IMR-90 (cell line): ENCODE data around the gene PRAMEF17. TPM values are rescaled to one million over a fixed set of nuclear protein-coding genes. Genes with fewer than 3 reads are reported as not detected.

ENCODE experiments used
- ATAC-seq: fragments of 200-7000 bp; cut with Tn5 transposase; 2 replicates; pipeline ENCODE4 v1.9.1; 2020; ENCODE audit warnings: low read depth, mild to moderate bottlenecking, moderate library complexity
- BruUV-seq: library from RNA; stranded (reverse); fragments of 400-500 nt; replicated peaks from 2 replicates; lab custom pipeline; 2021; lab: Mats Ljungman, UMichigan
- CTCF ChIA-PET: fragments of 300-600 bp; formaldehyde crosslinking; extraction: SDS; loops from one replicate; lab custom pipeline; 2021; ENCODE audit warnings: antibody characterized with exemption; lab: Yijun Ruan, JAX
- POLR2A ChIA-PET: fragments of 300-600 bp; sonication (Branson Sonifier 250); formaldehyde crosslinking; loops from one replicate; lab custom pipeline; 2022; ENCODE audit warnings: antibody characterized with exemption; ENCODE audit not compliant: unreplicated experiment; lab: Charles Lee
- DNase-seq: peaks from one replicate; pipeline ENCODE4 v3.0.0; 2013
- H2AFZ ChIP-seq: replicated peaks from 2 replicates; pipeline ENCODE3; 2013; ENCODE audit warnings: low read length, mild to moderate bottlenecking; ENCODE audit not compliant: poor library complexity
- H2AK5ac ChIP-seq: 2 replicates; pipeline ENCODE4 v1.6.1; 2013; ENCODE audit warnings: low read depth, low read length, inconsistent platforms
- H2AK9ac ChIP-seq: replicated peaks from 2 replicates; pipeline ENCODE3; 2013; ENCODE audit warnings: mild to moderate bottlenecking, low read depth, low read length, moderate library complexity; ENCODE audit not compliant: poor library complexity
- H2BK120ac ChIP-seq: 2 replicates; pipeline ENCODE4 v1.6.1; 2013; ENCODE audit warnings: low read depth, low read length, inconsistent platforms
- H2BK15ac ChIP-seq: 3 replicates; pipeline ENCODE4 v1.6.1; 2013; ENCODE audit warnings: low read depth, low read length, inconsistent platforms
- H2BK20ac ChIP-seq: 2 replicates; pipeline ENCODE4 v1.6.1; 2013; ENCODE audit warnings: low read depth, mild to moderate bottlenecking, inconsistent platforms, low read length, moderate library complexity
- H2BK5ac ChIP-seq: 2 replicates; pipeline ENCODE4 v1.6.1; 2013; ENCODE audit warnings: mild to moderate bottlenecking, low read depth, low read length, inconsistent platforms; ENCODE audit not compliant: poor library complexity, severe bottlenecking
- H3K14ac ChIP-seq: replicated peaks from 2 replicates; pipeline ENCODE4 v1.6.1; 2013; ENCODE audit warnings: low read depth, low read length, inconsistent platforms
- H3K18ac ChIP-seq: 2 replicates; pipeline ENCODE4 v1.6.1; 2013; ENCODE audit warnings: low read depth, low read length, control low read depth
- H3K23ac ChIP-seq: 2 replicates; pipeline ENCODE4 v1.6.1; 2013; ENCODE audit warnings: low read depth, low read length, inconsistent platforms
- H3K27ac ChIP-seq: 2 replicates; pipeline ENCODE4 v1.5.1; 2013; ENCODE audit warnings: mild to moderate bottlenecking, control low read depth, low read length; ENCODE audit not compliant: insufficient read depth
- H3K27me3 ChIP-seq: 2 replicates; pipeline ENCODE4 v1.6.1; 2013; ENCODE audit warnings: low read length; ENCODE audit not compliant: control insufficient read depth, insufficient read depth
- H3K36me3 ChIP-seq: 2 replicates; pipeline ENCODE4 v1.6.1; 2013; ENCODE audit warnings: low read length, mixed read lengths; ENCODE audit not compliant: control insufficient read depth, insufficient read depth
- H3K4ac ChIP-seq: 2 replicates; pipeline ENCODE4 v1.6.1; 2013; ENCODE audit warnings: low read depth, low read length, inconsistent platforms
- H3K4me1 ChIP-seq: 2 replicates; pipeline ENCODE4 v1.6.1; 2013; ENCODE audit warnings: low read length, mixed read lengths; ENCODE audit not compliant: control insufficient read depth, insufficient read depth
- H3K4me2 ChIP-seq: 2 replicates; pipeline ENCODE4 v1.6.1; 2013; ENCODE audit warnings: low read depth, mild to moderate bottlenecking, control low read depth, low read length, moderate library complexity
- H3K4me3 ChIP-seq: 2 replicates; pipeline ENCODE4 v1.5.1; 2013; ENCODE audit warnings: low read depth, mild to moderate bottlenecking, control low read depth, low read length, moderate library complexity; ENCODE audit not compliant: insufficient read depth
- H3K56ac ChIP-seq: 2 replicates; pipeline ENCODE4 v1.6.1; 2013; ENCODE audit warnings: low read length, inconsistent platforms; ENCODE audit not compliant: insufficient read depth; ENCODE audit errors: extremely low read depth
- H3K79me1 ChIP-seq, 2 experiments: 2 replicates each; pipeline ENCODE4 v1.6.1; 2013; ENCODE audit warnings: low read length in 2 of 2, inconsistent platforms in 1 of 2, low read depth in 1 of 2
- H3K9ac ChIP-seq: 2 replicates; pipeline ENCODE4 v1.6.1; 2013; ENCODE audit warnings: low read depth, low read length, control low read depth
- H3K9me1 ChIP-seq: 2 replicates; pipeline ENCODE4 v1.6.1; 2013; ENCODE audit warnings: low read length, inconsistent platforms; ENCODE audit not compliant: insufficient read depth
- H3K9me3 ChIP-seq: 2 replicates; pipeline ENCODE4 v1.6.1; 2013; ENCODE audit warnings: low read length; ENCODE audit not compliant: control insufficient read depth, insufficient read depth
- H4K20me1 ChIP-seq: 2 replicates; pipeline ENCODE4 v1.6.1; 2013; ENCODE audit warnings: low read length, inconsistent platforms; ENCODE audit not compliant: insufficient read depth
- H4K5ac ChIP-seq: 2 replicates; pipeline ENCODE4 v1.6.1; 2013; ENCODE audit warnings: mild to moderate bottlenecking, low read depth, low read length, control low read depth
- H4K8ac ChIP-seq, 2 experiments: 2 replicates each; pipeline ENCODE4 v1.6.1; 2013; ENCODE audit warnings: low read depth in 2 of 2, low read length in 2 of 2, control low read depth in 1 of 2, inconsistent platforms in 1 of 2
- H4K91ac ChIP-seq: 2 replicates; pipeline ENCODE4 v1.6.1; 2013; ENCODE audit warnings: low read depth, low read length, inconsistent platforms; ENCODE audit not compliant: insufficient read depth
- BHLHE40 ChIP-seq: fragments of 150-350 bp; IDR thresholded peaks from 2 replicates; pipeline ENCODE4 v1.6.1; 2016; ENCODE audit warnings: mild to moderate bottlenecking, low read depth, low read length
- CEBPB ChIP-seq: IDR thresholded peaks from 2 replicates; pipeline ENCODE4 v1.6.1; 2012; ENCODE audit warnings: low read depth, low read length, improper control_type of control experiment
- CHD1 ChIP-seq: IDR thresholded peaks from 2 replicates; pipeline ENCODE4 v1.6.1; 2012; ENCODE audit warnings: low read depth, low read length, improper control_type of control experiment
- FOS ChIP-seq: fragments of 150-350 bp; IDR thresholded peaks from 2 replicates; pipeline ENCODE4 v1.6.1; 2016; ENCODE audit warnings: low read depth, low read length
- MAFK ChIP-seq: IDR thresholded peaks from 2 replicates; pipeline ENCODE4 v1.6.1; 2012; ENCODE audit warnings: low read depth, low read length, improper control_type of control experiment
- MAZ ChIP-seq: IDR thresholded peaks from 2 replicates; pipeline ENCODE4 v1.6.1; 2012; ENCODE audit warnings: low read depth, mild to moderate bottlenecking, low read length, improper control_type of control experiment, moderate library complexity, borderline replicate concordance
- MXI1 ChIP-seq: IDR thresholded peaks from 2 replicates; pipeline ENCODE4 v1.6.1; 2012; ENCODE audit warnings: low read depth, mild to moderate bottlenecking, low read length, moderate library complexity, borderline replicate concordance
- NFE2L2 ChIP-seq: fragments of 150-350 bp; IDR thresholded peaks from 2 replicates; pipeline ENCODE4 v1.6.1; 2016; ENCODE audit warnings: low read depth, mild to moderate bottlenecking, low read length
- POLR2A ChIP-seq: IDR thresholded peaks from 2 replicates; pipeline ENCODE4 v1.6.1; 2012; ENCODE audit warnings: mild to moderate bottlenecking, low read depth, low read length
- RAD21 ChIP-seq: IDR thresholded peaks from 2 replicates; pipeline ENCODE4 v1.6.1; 2012; ENCODE audit warnings: low read length, improper control_type of control experiment
- RCOR1 ChIP-seq: IDR thresholded peaks from 2 replicates; pipeline ENCODE4 v1.6.1; 2012; ENCODE audit warnings: mild to moderate bottlenecking, low read length, improper control_type of control experiment; ENCODE audit not compliant: insufficient replicate concordance
- RFX5 ChIP-seq: IDR thresholded peaks from 2 replicates; pipeline ENCODE4 v1.8.0; 2012; ENCODE audit warnings: low read depth, mild to moderate bottlenecking, low read length, moderate library complexity
- SMC3 ChIP-seq: fragments of 150-350 bp; IDR thresholded peaks from 2 replicates; pipeline ENCODE4 v1.6.1; 2016; ENCODE audit warnings: low read depth, mild to moderate bottlenecking, antibody characterized with exemption, low read length, moderate library complexity
- WGBS, 2 experiments: methylation state at CpG; one replicate each; pipeline versions ENCODE4 v1.1.5 to v1.1.7; 2013; ENCODE audit warnings: missing lambda C conversion rate in 2 of 2; ENCODE audit not compliant: insufficient read length in 1 of 2; ENCODE audit errors: extremely low coverage in 2 of 2; 5-methylcytosine and 5-hydroxymethylcytosine counted together
- dilution Hi-C: fragments of 300-500 bp; cut with HindIII; formaldehyde crosslinking; loops from one replicate; pipeline ENCODE4 v1.14.3; 2018; ENCODE audit warnings: low sequenced_read_pairs; ENCODE audit not compliant: unreplicated experiment
- in situ Hi-C: fragments of 300-500 bp; cut with MboI; formaldehyde crosslinking; loops from 3 replicates; pipeline ENCODE4 v1.14.3; 2019; ENCODE audit warnings: low sequenced_read_pairs, inconsistent platforms, mixed read lengths
- intact Hi-C: fragments of 100-400 bp; cut with micrococcal nuclease; formaldehyde crosslinking; loops from 2 replicates; pipeline ENCODE4 v1.10.0; 2022
- polyA plus RNA-seq, 3 experiments: library from polyadenylated mRNA; depleted of rRNA; stranded (reverse); fragments of >200 nt; gene quantifications; 2 replicates each; pipeline ENCODE4 v1.2.3, GENCODE V29; 2012; ENCODE audit warnings: low replicate concordance in 1 of 3
- total RNA-seq: library from RNA; depleted of rRNA; stranded (reverse); fragments of >200 nt; gene quantifications from 2 replicates; pipeline ENCODE4 v1.2.3, GENCODE V29; 2012
- TF ChIP-seq, protein P1 (sequence below): conservative IDR thresholded peaks from 2 replicates; pipeline ENCODE4 v1.5.1; 2012; ENCODE audit warnings: mild to moderate bottlenecking, low read depth, low read length, improper control_type of control experiment
- TF ChIP-seq, protein P2 (sequence below): fragments of 150-350 bp; IDR thresholded peaks from 2 replicates; pipeline ENCODE4 v1.6.1; 2016; ENCODE audit warnings: low read depth, mild to moderate bottlenecking, low read length, moderate library complexity, borderline replicate concordance
- TF ChIP-seq, protein P3 (sequence below): fragments of 150-350 bp; IDR thresholded peaks from 2 replicates; pipeline ENCODE4 v1.6.1; 2017; ENCODE audit warnings: mild to moderate bottlenecking, antibody characterized with exemption, low read length, low read depth

Gene PRAMEF17
- total and polyA plus RNA-seq, 2 of the 4 experiments (the other 2 are of a cell fraction): not detected

DNA sequence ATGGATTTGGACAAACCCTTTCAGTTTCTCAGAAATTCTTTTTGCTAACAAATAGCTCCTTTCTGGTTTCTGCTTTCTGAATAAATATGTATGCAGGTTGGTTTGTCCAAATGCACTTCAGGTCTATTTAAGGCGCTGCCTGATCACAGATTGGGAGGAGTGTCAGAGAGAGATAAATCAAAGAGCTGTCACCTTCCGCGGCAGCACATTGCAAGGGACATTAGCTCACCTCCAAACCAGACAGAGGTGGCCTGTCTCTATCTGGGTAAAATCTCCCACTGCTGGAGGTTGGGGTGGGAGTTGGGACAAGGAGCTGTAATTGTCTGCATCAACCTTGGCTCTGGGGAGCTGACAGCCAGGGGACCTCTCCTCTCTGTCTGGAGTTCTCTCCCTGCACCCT lies 46.0 kb downstream of the PRAMEF17 start:
- H2AFZ ChIP-seq: no peak overlapping the region
- H2BK120ac ChIP-seq: no peak overlapping the region
- H3K4me3 ChIP-seq: no peak overlapping the region
- BruUV-seq: no TSS peak
- no peak overlapping the region for H3K27ac ChIP-seq
- H4K91ac ChIP-seq: no peak overlapping the region
- no peaks in the 10 kb centered on the region for H4K20me1 ChIP-seq
- no peak overlapping the region for H3K4ac ChIP-seq
- TF ChIP-seq POLR2A: no peak
- no peak for TF ChIP-seq RCOR1
- no peak for TF ChIP-seq BHLHE40
- no peak for TF ChIP-seq RFX5
- no peak for TF ChIP-seq CHD1
- TF ChIP-seq, protein P1, sequence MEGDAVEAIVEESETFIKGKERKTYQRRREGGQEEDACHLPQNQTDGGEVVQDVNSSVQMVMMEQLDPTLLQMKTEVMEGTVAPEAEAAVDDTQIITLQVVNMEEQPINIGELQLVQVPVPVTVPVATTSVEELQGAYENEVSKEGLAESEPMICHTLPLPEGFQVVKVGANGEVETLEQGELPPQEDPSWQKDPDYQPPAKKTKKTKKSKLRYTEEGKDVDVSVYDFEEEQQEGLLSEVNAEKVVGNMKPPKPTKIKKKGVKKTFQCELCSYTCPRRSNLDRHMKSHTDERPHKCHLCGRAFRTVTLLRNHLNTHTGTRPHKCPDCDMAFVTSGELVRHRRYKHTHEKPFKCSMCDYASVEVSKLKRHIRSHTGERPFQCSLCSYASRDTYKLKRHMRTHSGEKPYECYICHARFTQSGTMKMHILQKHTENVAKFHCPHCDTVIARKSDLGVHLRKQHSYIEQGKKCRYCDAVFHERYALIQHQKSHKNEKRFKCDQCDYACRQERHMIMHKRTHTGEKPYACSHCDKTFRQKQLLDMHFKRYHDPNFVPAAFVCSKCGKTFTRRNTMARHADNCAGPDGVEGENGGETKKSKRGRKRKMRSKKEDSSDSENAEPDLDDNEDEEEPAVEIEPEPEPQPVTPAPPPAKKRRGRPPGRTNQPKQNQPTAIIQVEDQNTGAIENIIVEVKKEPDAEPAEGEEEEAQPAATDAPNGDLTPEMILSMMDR: no peak
- TF ChIP-seq MXI1: no peak
- no peak for TF ChIP-seq CEBPB
- TF ChIP-seq, protein P2, sequence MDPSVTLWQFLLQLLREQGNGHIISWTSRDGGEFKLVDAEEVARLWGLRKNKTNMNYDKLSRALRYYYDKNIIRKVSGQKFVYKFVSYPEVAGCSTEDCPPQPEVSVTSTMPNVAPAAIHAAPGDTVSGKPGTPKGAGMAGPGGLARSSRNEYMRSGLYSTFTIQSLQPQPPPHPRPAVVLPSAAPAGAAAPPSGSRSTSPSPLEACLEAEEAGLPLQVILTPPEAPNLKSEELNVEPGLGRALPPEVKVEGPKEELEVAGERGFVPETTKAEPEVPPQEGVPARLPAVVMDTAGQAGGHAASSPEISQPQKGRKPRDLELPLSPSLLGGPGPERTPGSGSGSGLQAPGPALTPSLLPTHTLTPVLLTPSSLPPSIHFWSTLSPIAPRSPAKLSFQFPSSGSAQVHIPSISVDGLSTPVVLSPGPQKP: no peak
- no peak for TF ChIP-seq MAFK
- no peak for TF ChIP-seq FOS
- TF ChIP-seq RAD21: no peak
- TF ChIP-seq NFE2L2: no peak
- no peak for TF ChIP-seq SMC3
- TF ChIP-seq MAZ: no peak
- TF ChIP-seq, protein P3, sequence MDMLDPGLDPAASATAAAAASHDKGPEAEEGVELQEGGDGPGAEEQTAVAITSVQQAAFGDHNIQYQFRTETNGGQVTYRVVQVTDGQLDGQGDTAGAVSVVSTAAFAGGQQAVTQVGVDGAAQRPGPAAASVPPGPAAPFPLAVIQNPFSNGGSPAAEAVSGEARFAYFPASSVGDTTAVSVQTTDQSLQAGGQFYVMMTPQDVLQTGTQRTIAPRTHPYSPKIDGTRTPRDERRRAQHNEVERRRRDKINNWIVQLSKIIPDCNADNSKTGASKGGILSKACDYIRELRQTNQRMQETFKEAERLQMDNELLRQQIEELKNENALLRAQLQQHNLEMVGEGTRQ: no peak
- H3K9me3 ChIP-seq: peaks cover 23% of the 10 kb centered on the region
- no peaks in the 10 kb centered on the region for H3K9me1 ChIP-seq
- no peaks in the 10 kb centered on the region for H3K27me3 ChIP-seq
- H3K4me2 ChIP-seq: no peak overlapping the region
- no peak overlapping the region for H4K8ac ChIP-seq
- CTCF ChIA-PET: no interaction called here
- DNase-seq (no peak), ATAC-seq (no peak)
- no peaks in the 10 kb centered on the region for H3K79me1 ChIP-seq
- no peak overlapping the region for H2AK5ac ChIP-seq
- in situ Hi-C loops: no loop called here
- 20% methylated on average over 1 of the region's 3 CpGs; no CpG with 5 or more reads in 1 of the 2 experiments for WGBS, 2 experiments
- H3K4me1 ChIP-seq: no peaks in the 10 kb centered on the region
- POLR2A ChIA-PET: no interaction called here
- H2BK15ac ChIP-seq: no peak overlapping the region
- intact Hi-C loops: no loop called here
- H3K56ac ChIP-seq: no peak overlapping the region
- no peak overlapping the region for H2BK5ac ChIP-seq
- no peak overlapping the region for H3K18ac ChIP-seq
- no peak overlapping the region for H2AK9ac ChIP-seq
- no peak overlapping the region for H4K5ac ChIP-seq
- H2BK20ac ChIP-seq: no peak overlapping the region
- no peak overlapping the region for H3K9ac ChIP-seq
- dilution Hi-C loops: no loop called here
- no peaks in the 10 kb centered on the region for H3K36me3 ChIP-seq
- H3K14ac ChIP-seq: no peak overlapping the region
- H3K23ac ChIP-seq: no peak overlapping the region
